BE2C (cell line): ENCODE results near the gene TFAP2B.

Source experiments
- DNase-seq: peaks from one replicate; pipeline ENCODE4 v3.0.0-alpha.2; 2020
- H3K27me3 ChIP-seq: fragments of 250-450 bp; sonication (Bioruptor Pico); 2 replicates; pipeline ENCODE4 v1.5.1; 2020; ENCODE audit warnings: mild to moderate bottlenecking
- H3K36me3 ChIP-seq: fragments of 250-450 bp; sonication (Bioruptor Pico); 2 replicates; pipeline ENCODE4 v1.5.1; 2020; ENCODE audit warnings: mild to moderate bottlenecking
- H3K4me1 ChIP-seq: fragments of 250-450 bp; sonication (Bioruptor Pico); 2 replicates; pipeline ENCODE4 v1.5.1; 2020
- H3K4me3 ChIP-seq: 2 replicates; pipeline ENCODE4 v1.5.1; 2011; ENCODE audit warnings: low read depth, low read length
- H3K9me3 ChIP-seq: fragments of 250-450 bp; sonication (Bioruptor Pico); 2 replicates; pipeline ENCODE4 v1.5.1; 2020
- CTCF ChIP-seq: IDR thresholded peaks from 2 replicates; pipeline ENCODE4 v1.5.1; 2012; ENCODE audit warnings: mild to moderate bottlenecking, low read depth, low read length

Gene TFAP2B

GRCh38 chr6:50817646-50817950, 1.1 kb upstream of the TFAP2B start:
- H3K4me1 ChIP-seq, result peaks cover 5% of the 10 kb centered on the region; the same call in 1 of the 2 replicates
- no peak for TF ChIP-seq CTCF
- H3K27me3 ChIP-seq, result no peaks in the 10 kb centered on the region
- H3K9me3 ChIP-seq, result no peaks in the 10 kb centered on the region
- peak overlapping the region; percentile 83 for H3K4me3 ChIP-seq
- peaks cover 5% of the 10 kb centered on the region; the same call in 1 of the 2 replicates for H3K36me3 ChIP-seq
- no peak for DNase-seq

GRCh38 chr6:50818020-50818419, 651 bp upstream of the TFAP2B start:
- Histone ChIP-seq H3K27me3 (no peaks in the 10 kb centered on the region), H3K9me3 (no peaks in the 10 kb centered on the region)
- DNase-seq, result no peak

GRCh38 chr6:50819466-50819903, 814 bp downstream of the TFAP2B start:
- H3K4me1 ChIP-seq, result peaks cover 5% of the 10 kb centered on the region; the same call in 1 of the 2 replicates
- H3K27me3 ChIP-seq, result no peaks in the 10 kb centered on the region
- no peaks in the 10 kb centered on the region for H3K9me3 ChIP-seq
- peak; percentile 28 for DNase-seq
- H3K36me3 ChIP-seq, result peaks cover 19% of the 10 kb centered on the region
- peak overlapping the region; percentile 83 for H3K4me3 ChIP-seq
- TF ChIP-seq CTCF, result no peak

More at GRCh38 chr6:50818020-50818419, 651 bp upstream of the TFAP2B start:
- H3K4me3 ChIP-seq, result peak overlapping the region; percentile 83
- no peak for TF ChIP-seq CTCF
- H3K36me3 ChIP-seq, result peaks cover 5% of the 10 kb centered on the region
- peaks cover 5% of the 10 kb centered on the region; the same call in 1 of the 2 replicates for H3K4me1 ChIP-seq

- no peaks in the 10 kb centered on the region for H3K27me3 ChIP-seq
- H3K36me3 ChIP-seq, result peaks cover 25% of the 10 kb centered on the region
- DNase-seq, result peak; percentile 22
- TF ChIP-seq CTCF, result no peak
- no peaks in the 10 kb centered on the region for H3K9me3 ChIP-seq
- peaks cover 5% of the 10 kb centered on the region; the same call in 1 of the 2 replicates for H3K4me1 ChIP-seq
- H3K4me3 ChIP-seq, result peak overlapping the region; percentile 83
Measured at GRCh38 chr6:50819904-50820868, 1.5 kb downstream of the TFAP2B start.

- peak overlapping the region; percentile 83 for H3K4me3 ChIP-seq
- H3K9me3 ChIP-seq, result no peaks in the 10 kb centered on the region
- no peak for TF ChIP-seq CTCF
- no peaks in the 10 kb centered on the region for H3K27me3 ChIP-seq
- no peak for DNase-seq
- H3K4me1 ChIP-seq, result peaks cover 5% of the 10 kb centered on the region; the same call in 1 of the 2 replicates
- peaks cover 25% of the 10 kb centered on the region for H3K36me3 ChIP-seq
Measured at GRCh38 chr6:50820869-50821264, 2.2 kb downstream of the TFAP2B start.
